WERI-Rb-1 (cell line): ENCODE data around the gene GSE1.

ENCODE experiments used
- DNase-seq: peaks from one replicate; pipeline ENCODE4 v3.0.0-alpha.2; 2020
- H3K27ac ChIP-seq: fragments of 250-450 bp; sonication (Bioruptor Pico); 2 replicates; pipeline ENCODE4 v1.5.1; 2020; ENCODE audit warnings: mild to moderate bottlenecking, moderate library complexity
- H3K27me3 ChIP-seq: fragments of 250-450 bp; sonication (Bioruptor Pico); 2 replicates; pipeline ENCODE4 v1.5.1; 2021; ENCODE audit warnings: mild to moderate bottlenecking, low read depth, moderate library complexity; ENCODE audit not compliant: insufficient read depth, severe bottlenecking
- H3K36me3 ChIP-seq: fragments of 250-450 bp; sonication (Bioruptor Pico); 2 replicates; pipeline ENCODE4 v1.5.1; 2020; ENCODE audit warnings: mild to moderate bottlenecking, moderate library complexity
- H3K4me3 ChIP-seq: 2 replicates; pipeline ENCODE4 v1.5.1; 2011; ENCODE audit warnings: low read depth, mild to moderate bottlenecking, control low read depth, low read length
- H3K9me3 ChIP-seq: fragments of 250-450 bp; sonication (Bioruptor Pico); 2 replicates; pipeline ENCODE4 v1.5.1; 2021; ENCODE audit warnings: mild to moderate bottlenecking, moderate library complexity; ENCODE audit not compliant: severe bottlenecking
- TF ChIP-seq, protein P1 (sequence below): IDR thresholded peaks from 2 replicates; pipeline ENCODE4 v1.5.1; 2011; ENCODE audit warnings: low read depth, mild to moderate bottlenecking, control low read depth, inconsistent platforms, low read length

The GSE1 gene

GRCh38 chr16:85667261-85667660, 54.1 kb downstream of the GSE1 start:
- DNase-seq = no peak
- peaks cover 81% of the 10 kb centered on the region for H3K36me3 ChIP-seq
- no peaks in the 10 kb centered on the region for H3K9me3 ChIP-seq

GRCh38 chr16:85667841-85668413, 54.8 kb downstream of the GSE1 start:
- Histone ChIP-seq H3K9me3 (no peaks in the 10 kb centered on the region), H3K4me3 (no peak overlapping the region), H3K36me3 (peaks cover 81% of the 10 kb centered on the region), H3K27ac (no peak overlapping the region), H3K27me3 (no peaks in the 10 kb centered on the region)
- no peak for DNase-seq
- TF ChIP-seq, protein P1, sequence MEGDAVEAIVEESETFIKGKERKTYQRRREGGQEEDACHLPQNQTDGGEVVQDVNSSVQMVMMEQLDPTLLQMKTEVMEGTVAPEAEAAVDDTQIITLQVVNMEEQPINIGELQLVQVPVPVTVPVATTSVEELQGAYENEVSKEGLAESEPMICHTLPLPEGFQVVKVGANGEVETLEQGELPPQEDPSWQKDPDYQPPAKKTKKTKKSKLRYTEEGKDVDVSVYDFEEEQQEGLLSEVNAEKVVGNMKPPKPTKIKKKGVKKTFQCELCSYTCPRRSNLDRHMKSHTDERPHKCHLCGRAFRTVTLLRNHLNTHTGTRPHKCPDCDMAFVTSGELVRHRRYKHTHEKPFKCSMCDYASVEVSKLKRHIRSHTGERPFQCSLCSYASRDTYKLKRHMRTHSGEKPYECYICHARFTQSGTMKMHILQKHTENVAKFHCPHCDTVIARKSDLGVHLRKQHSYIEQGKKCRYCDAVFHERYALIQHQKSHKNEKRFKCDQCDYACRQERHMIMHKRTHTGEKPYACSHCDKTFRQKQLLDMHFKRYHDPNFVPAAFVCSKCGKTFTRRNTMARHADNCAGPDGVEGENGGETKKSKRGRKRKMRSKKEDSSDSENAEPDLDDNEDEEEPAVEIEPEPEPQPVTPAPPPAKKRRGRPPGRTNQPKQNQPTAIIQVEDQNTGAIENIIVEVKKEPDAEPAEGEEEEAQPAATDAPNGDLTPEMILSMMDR = no peak

More at GRCh38 chr16:85667261-85667660, 54.1 kb downstream of the GSE1 start:
- no peak overlapping the region for H3K4me3 ChIP-seq
- H3K27me3 ChIP-seq = no peaks in the 10 kb centered on the region
- TF ChIP-seq, protein P1 = no peak
- H3K27ac ChIP-seq = no peak overlapping the region

- TF ChIP-seq, protein P1 = no peak
- no peaks in the 10 kb centered on the region for H3K9me3 ChIP-seq
- peaks cover 73% of the 10 kb centered on the region for H3K36me3 ChIP-seq
- DNase-seq = no peak
- H3K27ac ChIP-seq = no peak overlapping the region
- H3K27me3 ChIP-seq = no peaks in the 10 kb centered on the region
- H3K4me3 ChIP-seq = no peak overlapping the region
Observed at GRCh38 chr16:85668676-85669424, 55.7 kb downstream of the GSE1 start.

DNA sequence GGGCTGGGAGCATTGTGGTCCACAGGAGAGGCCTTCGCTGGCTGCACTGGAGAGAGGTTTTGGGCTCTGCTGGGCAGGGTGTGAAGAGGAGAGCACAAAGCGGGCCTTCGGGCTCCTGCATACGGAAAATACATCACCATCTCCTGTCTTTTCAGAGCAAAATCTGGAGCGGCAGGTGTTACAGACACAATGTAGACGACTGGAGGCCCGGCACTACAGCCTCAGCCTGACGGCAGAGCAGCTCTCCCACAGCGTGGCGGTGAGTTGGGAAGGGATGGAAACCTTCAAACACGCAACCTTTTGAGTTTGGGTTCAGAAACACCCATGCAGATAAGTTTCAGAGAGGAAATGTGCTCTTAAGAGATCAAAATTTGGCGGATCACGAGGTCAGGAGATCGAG, 57.7 kb downstream of the GSE1 start:
- Histone ChIP-seq H3K4me3 (no peak overlapping the region), H3K27ac (no peak overlapping the region), H3K36me3 (peaks cover 72% of the 10 kb centered on the region), H3K27me3 (no peaks in the 10 kb centered on the region), H3K9me3 (no peaks in the 10 kb centered on the region)
- no peak for DNase-seq
- TF ChIP-seq, protein P1 = no peak

DNA sequence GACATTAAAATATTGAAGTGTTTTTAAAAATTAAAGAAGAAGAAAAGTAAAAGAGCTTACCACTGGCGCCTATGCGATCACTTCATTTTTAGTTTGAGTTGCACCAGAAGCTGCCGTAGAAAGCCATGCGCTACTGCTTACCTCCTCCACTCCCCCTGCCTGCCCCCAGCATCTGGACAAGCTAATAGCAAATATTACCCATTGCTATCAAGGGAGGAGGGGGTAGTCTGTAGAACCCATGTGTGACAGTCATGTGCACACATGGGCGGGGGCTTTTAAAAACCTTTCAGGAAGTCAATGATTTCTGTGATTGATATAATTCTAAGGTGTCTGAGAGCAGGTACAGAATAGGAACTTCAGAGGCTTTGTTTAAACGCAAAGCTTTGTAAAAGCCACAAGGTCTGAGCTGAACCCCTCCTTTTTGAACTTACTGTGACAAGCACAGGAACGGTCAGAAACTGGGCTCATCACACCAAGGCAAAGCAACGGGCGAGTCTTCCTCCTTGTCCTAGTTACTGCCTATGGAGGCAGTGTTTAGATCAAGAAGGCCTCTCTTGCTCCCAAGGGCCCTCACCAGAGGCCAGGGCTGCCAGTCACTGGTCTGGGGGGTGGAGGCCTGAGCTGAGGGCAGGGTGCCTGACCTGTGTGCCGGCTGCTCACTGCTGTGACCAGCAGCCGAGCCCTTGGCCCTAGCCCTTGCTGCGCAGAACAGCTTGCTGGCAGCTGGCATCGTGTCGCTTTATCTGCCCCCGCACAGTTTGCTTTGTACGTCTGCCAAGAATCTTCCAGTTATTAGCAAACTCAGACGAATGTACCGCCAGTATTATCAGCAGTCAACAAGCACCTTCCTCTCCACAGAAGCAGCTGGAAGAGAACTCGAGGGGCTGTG, 60.7 kb downstream of the GSE1 start:
- H3K4me3 ChIP-seq = no peak overlapping the region
- H3K9me3 ChIP-seq = no peaks in the 10 kb centered on the region
- TF ChIP-seq, protein P1 = no peak
- DNase-seq = no peak
- peaks cover 75% of the 10 kb centered on the region for H3K36me3 ChIP-seq
- no peaks in the 10 kb centered on the region for H3K27me3 ChIP-seq
- H3K27ac ChIP-seq = no peak overlapping the region
